ENCODE measurements around the gene TMEM95. TPM values are rescaled to one million over a fixed set of nuclear protein-coding genes. Genes with fewer than 3 reads are reported as not detected.
"Not testable (repeated sequence)": the region's sequence is repeated elsewhere in the genome, so short reads cannot be mapped to it uniquely, and the experiment has no call there.

The TMEM95 gene
- total RNA-seq, 4 donors from 2014 or later: not detected

DNA sequence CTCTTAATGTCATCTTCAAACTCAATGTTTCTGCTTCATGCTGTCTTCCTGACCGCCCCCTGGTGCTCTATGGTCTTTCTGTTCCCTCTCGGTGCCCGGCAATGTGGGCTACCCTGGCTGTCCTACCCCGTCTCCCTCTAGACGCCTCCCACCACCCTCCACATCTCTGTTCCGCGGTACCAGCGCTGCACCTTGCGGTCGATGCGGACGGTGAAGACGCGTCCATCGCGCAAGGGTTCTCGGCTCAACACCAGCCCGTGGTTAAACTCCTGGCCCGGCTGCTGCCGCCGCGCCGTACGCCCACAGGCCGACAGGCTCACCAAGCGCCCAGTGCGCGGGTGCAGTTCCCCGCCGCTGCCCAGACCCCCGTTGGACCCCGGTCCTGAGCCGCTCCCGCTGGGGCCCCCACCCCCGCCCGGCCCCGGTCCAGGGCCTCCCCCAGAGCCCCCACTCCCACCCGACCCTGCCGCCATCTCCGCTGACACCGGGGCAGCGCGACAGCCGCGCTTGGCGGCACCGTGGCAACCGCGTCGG lies 26.0 kb upstream of the TMEM95 start, which contains the start of gene NEURL4:
Gene NEURL4 (minus strand): TSS at position 496 of the 534 bp plus-strand sequence. CDS start 23 bp downstream, at position 473.
- TF ChIP-seq, protein P1, sequence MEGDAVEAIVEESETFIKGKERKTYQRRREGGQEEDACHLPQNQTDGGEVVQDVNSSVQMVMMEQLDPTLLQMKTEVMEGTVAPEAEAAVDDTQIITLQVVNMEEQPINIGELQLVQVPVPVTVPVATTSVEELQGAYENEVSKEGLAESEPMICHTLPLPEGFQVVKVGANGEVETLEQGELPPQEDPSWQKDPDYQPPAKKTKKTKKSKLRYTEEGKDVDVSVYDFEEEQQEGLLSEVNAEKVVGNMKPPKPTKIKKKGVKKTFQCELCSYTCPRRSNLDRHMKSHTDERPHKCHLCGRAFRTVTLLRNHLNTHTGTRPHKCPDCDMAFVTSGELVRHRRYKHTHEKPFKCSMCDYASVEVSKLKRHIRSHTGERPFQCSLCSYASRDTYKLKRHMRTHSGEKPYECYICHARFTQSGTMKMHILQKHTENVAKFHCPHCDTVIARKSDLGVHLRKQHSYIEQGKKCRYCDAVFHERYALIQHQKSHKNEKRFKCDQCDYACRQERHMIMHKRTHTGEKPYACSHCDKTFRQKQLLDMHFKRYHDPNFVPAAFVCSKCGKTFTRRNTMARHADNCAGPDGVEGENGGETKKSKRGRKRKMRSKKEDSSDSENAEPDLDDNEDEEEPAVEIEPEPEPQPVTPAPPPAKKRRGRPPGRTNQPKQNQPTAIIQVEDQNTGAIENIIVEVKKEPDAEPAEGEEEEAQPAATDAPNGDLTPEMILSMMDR (IDR thresholded peaks at IDR 0.05): peak in 1 of 4 experiments; percentile 8
- no peak for TF ChIP-seq POLR2AphosphoS5 (IDR thresholded peaks at IDR 0.05)
- peak; percentile 21 for ATAC-seq
- WGBS, 2 donors (ENCODE audit: low coverage in 1 of 2): 0 to 2% methylated on average over 5 to 18 of the region's 50 CpGs
- Histone ChIP-seq H3K4me3 (peak within 1 kb of the TSS; percentile 60 to 63), H3K4me1 (peaks cover 0 to 36% (median 14%) of the 10 kb centered on the region in 3 donors), H3K36me3 (peaks cover 0 to 33% of the 10 kb centered on the region in 2 donors), H3K27me3 (peaks cover 5% of the 10 kb centered on the region), H3K9me3 (no peaks in the 10 kb centered on the region), H3K27ac (peak within 1 kb of the TSS; percentile 72 to 96 (median 90))

DNA sequence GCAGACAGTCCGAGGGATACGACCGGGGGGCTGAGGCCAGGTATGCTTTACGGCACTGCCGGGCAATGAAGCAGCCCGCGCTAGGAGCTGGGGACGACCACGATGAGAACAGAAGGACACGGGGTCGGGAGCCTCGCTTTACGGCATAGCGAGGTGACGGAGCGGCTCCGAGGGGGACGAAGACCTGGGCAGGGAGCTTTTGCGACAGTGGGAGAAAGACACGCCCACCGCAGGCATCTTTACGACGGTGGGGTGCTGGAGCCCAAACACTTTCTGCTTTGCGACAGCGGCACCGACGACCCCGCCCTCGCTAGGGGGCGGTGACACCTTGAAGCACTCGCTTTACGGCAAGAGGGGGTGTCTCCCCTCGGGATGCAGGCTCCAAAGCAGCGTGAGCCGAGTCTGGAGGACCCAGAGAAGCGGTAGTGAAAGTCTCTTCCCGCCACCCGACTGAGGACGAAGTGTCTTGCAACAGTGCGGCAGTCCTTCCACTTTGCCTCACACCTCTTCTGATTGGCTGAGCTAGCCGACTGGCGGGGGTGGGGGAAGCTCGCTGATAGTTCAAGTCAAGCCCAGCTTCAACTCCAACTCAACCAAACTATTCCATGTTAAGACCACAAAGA lies 25.5 kb upstream of the TMEM95 start:
- H3K4me3 ChIP-seq: peak overlapping the region; percentile 60 to 63
- H3K27ac ChIP-seq: peak overlapping the region; percentile 72 to 96 (median 90)
- 0% methylated on average over 6 of the region's 43 CpGs; no CpG with 5 or more reads in 1 of the 2 donors for WGBS, 2 donors (ENCODE audit: low coverage in 1 of 2)
- peaks cover 0 to 27% of the 10 kb centered on the region in 2 donors for H3K36me3 ChIP-seq
- H3K4me1 ChIP-seq: peaks cover 0 to 31% (median 14%) of the 10 kb centered on the region in 3 donors
- peak; percentile 67 to 69 for TF ChIP-seq POLR2A (IDR thresholded peaks at IDR 0.05)
- no peak for TF ChIP-seq EP300 (IDR thresholded peaks at IDR 0.05)
- TF ChIP-seq POLR2AphosphoS5 (IDR thresholded peaks at IDR 0.05): peak; percentile 80
- TF ChIP-seq, protein P1 (IDR thresholded peaks at IDR 0.05): peak in 1 of 4 experiments; percentile 31
- no peaks in the 10 kb centered on the region for H3K9me3 ChIP-seq
- peak; percentile 89 for ATAC-seq
- peaks cover 10% of the 10 kb centered on the region for H3K27me3 ChIP-seq

DNA sequence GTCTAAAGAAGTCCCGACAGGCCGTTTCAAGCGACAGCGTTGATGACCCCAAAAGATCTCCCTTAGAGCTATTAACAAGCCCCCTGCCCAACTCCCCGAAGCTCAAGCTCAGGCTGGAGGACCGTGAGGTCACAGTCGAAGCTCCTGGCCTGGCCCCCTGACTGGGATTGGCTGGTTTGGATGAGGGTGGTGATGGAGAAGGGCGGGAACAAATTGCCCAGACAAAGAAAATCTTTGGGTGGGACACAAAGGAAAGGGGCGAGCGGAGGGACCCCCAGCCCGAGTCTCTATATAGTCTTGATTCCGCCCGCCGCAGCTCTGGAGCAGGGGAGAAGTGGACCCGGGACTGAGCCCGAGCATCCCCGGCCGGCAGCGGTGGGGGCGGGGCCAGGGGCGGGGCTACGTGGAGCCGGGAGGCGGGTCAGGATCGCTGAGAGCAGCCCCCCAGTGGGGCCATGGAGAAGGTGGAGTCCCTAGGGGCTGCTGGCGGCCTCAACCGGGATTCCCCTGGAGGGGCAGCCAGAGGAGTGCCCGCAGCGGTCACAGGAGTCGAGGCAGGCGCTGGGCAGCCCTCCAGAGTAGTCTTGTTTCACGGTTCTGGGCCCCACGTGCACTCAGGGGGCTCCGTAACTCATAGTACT lies 24.8 kb upstream of the TMEM95 start:
- peak; percentile 77 for ATAC-seq
- 0% methylated on average over 7 of the region's 34 CpGs; no CpG with 5 or more reads in 1 of the 2 donors for WGBS, 2 donors (ENCODE audit: low coverage in 1 of 2)

DNA sequence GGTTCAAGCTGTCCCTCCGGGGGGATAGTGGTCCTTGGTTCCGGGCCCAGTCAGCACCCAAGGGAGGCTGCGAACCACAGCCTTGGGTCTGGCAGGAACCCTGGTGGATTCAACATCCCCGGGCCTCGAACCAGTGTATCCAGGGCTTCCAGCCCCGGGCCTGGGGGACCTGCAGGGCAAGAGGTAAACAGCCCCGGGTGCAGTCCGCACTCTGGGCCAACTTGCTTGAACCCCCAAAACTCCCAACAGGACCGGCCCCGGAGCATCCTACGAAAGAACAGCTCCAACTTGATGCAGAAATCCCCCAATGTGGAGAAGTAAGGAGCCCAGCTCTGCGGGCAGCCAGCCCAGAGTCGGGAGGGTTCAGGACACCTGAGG lies 24.3 kb upstream of the TMEM95 start:
- no peak for ATAC-seq
- Histone ChIP-seq H3K4me3 (peak overlapping the region; percentile 60 to 63), H3K4me1 (peaks cover 0 to 31% (median 14%) of the 10 kb centered on the region in 3 donors), H3K36me3 (peaks cover 0 to 15% of the 10 kb centered on the region in 2 donors), H3K27ac (peak overlapping the region; percentile 72 to 96 (median 90)), H3K27me3 (peaks cover 22% of the 10 kb centered on the region), H3K9me3 (no peaks in the 10 kb centered on the region)
- 100% methylated on average over 1 of the region's 13 CpGs; no CpG with 5 or more reads in 1 of the 2 donors for WGBS, 2 donors (ENCODE audit: low coverage in 1 of 2)
- no peak for TF ChIP-seq POLR2AphosphoS5 (IDR thresholded peaks at IDR 0.05)

More for the DNA sequence above, 24.8 kb upstream of the TMEM95 start:
- Histone ChIP-seq H3K27me3 (peaks cover 17% of the 10 kb centered on the region), H3K27ac (peak overlapping the region; percentile 72 to 96 (median 90)), H3K4me1 (peaks cover 0 to 31% (median 14%) of the 10 kb centered on the region in 3 donors), H3K4me3 (peak overlapping the region; percentile 60 to 63), H3K9me3 (no peaks in the 10 kb centered on the region), H3K36me3 (peaks cover 0 to 20% of the 10 kb centered on the region in 2 donors)
- no peak for TF ChIP-seq POLR2A (IDR thresholded peaks at IDR 0.05)
- TF ChIP-seq, protein P1 (IDR thresholded peaks at IDR 0.05): no peak
- no peak for TF ChIP-seq POLR2AphosphoS5 (IDR thresholded peaks at IDR 0.05)
- no peak for TF ChIP-seq EP300 (IDR thresholded peaks at IDR 0.05)

DNA sequence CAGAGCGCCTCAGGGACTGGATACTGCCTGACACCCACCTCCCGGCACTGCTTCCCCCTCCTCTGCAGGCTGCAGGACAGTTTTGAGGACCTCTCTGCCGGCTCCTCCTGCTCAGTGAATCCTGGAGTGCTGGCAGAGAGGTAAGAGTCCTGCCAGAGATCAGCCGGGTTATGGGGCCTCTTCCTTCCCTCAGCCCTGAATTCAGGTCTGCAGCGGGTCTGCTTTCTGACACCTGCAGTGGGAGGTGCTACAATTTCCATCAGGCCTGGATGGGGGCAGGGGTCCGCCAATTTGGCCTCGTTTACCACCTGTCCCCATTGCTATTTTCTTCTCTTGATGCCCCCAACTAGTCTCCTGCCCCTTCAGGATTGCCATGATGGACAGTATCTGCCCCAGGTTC lies 22.8 kb upstream of the TMEM95 start:
- peaks cover 37% of the 10 kb centered on the region for H3K27me3 ChIP-seq
- H3K36me3 ChIP-seq: peaks cover 0 to under 1% of the 10 kb centered on the region in 2 donors
- 33 to 40% methylated on average over 2 to 3 of the region's 7 CpGs for WGBS, 2 donors (ENCODE audit: low coverage in 1 of 2)
- H3K9me3 ChIP-seq: no peaks in the 10 kb centered on the region
- peaks cover 0 to 29% (median 14%) of the 10 kb centered on the region in 3 donors for H3K4me1 ChIP-seq
- H3K4me3 ChIP-seq: no peak overlapping the region
- no peak overlapping the region for H3K27ac ChIP-seq
- no peak for TF ChIP-seq POLR2A (IDR thresholded peaks at IDR 0.05)
- no peak for TF ChIP-seq POLR2AphosphoS5 (IDR thresholded peaks at IDR 0.05)
- TF ChIP-seq, protein P1 (IDR thresholded peaks at IDR 0.05): no peak
- no peak for TF ChIP-seq EP300 (IDR thresholded peaks at IDR 0.05)
- ATAC-seq: no peak

DNA sequence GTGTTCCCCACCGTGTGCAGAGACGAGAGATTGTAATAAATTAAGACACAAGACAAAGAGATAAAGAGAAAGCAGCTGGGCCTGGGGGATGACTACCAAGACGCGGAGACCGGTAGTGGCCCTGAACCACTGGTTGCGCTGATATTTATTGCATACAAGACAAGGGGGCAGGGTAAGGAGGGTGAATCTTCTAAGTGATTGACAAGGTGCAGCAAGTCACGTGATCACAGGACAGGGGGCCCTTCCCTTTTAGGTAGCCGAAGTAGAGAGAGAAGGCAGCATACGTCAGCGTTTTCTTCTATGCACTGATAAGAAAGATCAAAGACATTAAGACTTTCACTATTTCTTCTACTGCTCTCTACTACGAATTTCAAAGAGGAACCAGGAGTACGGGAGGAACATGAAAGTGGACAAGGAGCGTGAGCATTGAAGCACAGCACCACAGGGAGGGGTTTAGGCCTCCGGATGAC lies 22.3 kb upstream of the TMEM95 start:
- Histone ChIP-seq H3K4me1 (peaks cover 0 to 23% (median 14%) of the 10 kb centered on the region in 3 donors), H3K27me3 (peaks cover 40% of the 10 kb centered on the region)
- H3K4me3 ChIP-seq, H3K9me3 ChIP-seq, ATAC-seq, H3K36me3 ChIP-seq, H3K27ac ChIP-seq: not testable (repeated sequence)
- 34 to 66% methylated on average over 8 to 13 of the region's 14 CpGs for WGBS, 2 donors (ENCODE audit: low coverage in 1 of 2)
